Type B pancreatic cell (in vitro differentiated cells): ENCODE data around the gene LASP1NB.

Experiments
- DNase-seq: peaks from one replicate; pipeline ENCODE4 v3.0.0; 2021; ENCODE audit warnings: mixed read lengths; ENCODE audit not compliant: unreplicated experiment; ENCODE audit errors: extremely low spot score
- H3K27ac Mint-ChIP-seq: 2 replicates; pipeline ENCODE4 v1.8.0; 2021; ENCODE audit warnings: mild to moderate bottlenecking, mixed read lengths
- H3K27me3 Mint-ChIP-seq: 2 replicates; pipeline ENCODE4 v1.8.0; 2021; ENCODE audit warnings: mixed read lengths
- H3K36me3 Mint-ChIP-seq: 2 replicates; pipeline ENCODE4 v1.8.0; 2021; ENCODE audit warnings: mixed read lengths
- H3K4me1 Mint-ChIP-seq: one replicate; pipeline ENCODE4 v1.8.0; 2021; ENCODE audit warnings: mixed read lengths; ENCODE audit not compliant: unreplicated experiment
- H3K4me3 Mint-ChIP-seq: 2 replicates; pipeline ENCODE4 v1.8.0; 2021; ENCODE audit warnings: mild to moderate bottlenecking, mixed read lengths
- H3K9me3 Mint-ChIP-seq: 2 replicates; pipeline ENCODE4 v1.8.0; 2021; ENCODE audit warnings: mixed read lengths
- TF ChIP-seq, protein P1 (sequence below): fragments of 200-600 bp; sonication (generic); conservative IDR thresholded peaks from 2 replicates; pipeline ENCODE4 v1.5.0; 2021; ENCODE audit warnings: antibody characterized with exemption, mild to moderate bottlenecking

LASP1NB gene

DNA sequence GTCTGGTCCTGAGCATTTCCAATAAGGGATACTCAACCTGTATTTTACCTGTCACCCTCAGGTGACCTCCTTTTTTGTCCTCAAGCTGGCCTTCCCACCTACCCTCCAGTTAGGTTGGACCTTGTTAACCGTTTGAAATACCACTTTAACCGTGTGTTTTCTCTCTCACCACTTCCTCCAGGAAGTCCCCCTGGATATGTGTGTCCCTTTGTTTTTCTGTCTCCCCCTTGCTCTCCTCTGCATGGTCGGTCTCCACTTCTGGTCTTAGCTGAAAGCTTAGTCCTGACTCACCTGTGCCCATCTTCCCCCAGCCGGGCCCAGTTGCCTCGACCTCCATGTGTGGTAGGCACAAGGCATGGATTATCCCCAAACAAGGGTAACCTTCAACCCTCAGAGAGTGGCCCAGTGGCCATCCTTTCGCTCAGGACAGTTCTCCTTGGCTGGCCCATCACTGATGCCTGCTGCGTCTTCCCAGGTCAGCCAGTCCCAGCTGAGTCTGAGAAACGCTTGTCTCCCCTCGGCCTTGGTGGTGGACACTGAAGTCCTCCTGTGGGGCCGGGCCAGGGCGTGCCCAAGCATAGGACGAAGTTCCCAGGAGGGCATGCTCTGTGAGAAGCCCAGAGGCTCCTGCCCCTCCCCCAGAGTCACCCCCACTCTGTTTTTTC lies 35.5 kb upstream of the LASP1NB start:
- Mint-ChIP-seq H3K9me3 (no peaks in the 10 kb centered on the region), H3K4me1 (peaks cover 18% of the 10 kb centered on the region), H3K27ac (peak overlapping the region; percentile 53), H3K4me3 (no peak overlapping the region), H3K27me3 (no peaks in the 10 kb centered on the region), H3K36me3 (peaks cover 3% of the 10 kb centered on the region)
- DNase-seq, result no peak
- TF ChIP-seq, protein P1, sequence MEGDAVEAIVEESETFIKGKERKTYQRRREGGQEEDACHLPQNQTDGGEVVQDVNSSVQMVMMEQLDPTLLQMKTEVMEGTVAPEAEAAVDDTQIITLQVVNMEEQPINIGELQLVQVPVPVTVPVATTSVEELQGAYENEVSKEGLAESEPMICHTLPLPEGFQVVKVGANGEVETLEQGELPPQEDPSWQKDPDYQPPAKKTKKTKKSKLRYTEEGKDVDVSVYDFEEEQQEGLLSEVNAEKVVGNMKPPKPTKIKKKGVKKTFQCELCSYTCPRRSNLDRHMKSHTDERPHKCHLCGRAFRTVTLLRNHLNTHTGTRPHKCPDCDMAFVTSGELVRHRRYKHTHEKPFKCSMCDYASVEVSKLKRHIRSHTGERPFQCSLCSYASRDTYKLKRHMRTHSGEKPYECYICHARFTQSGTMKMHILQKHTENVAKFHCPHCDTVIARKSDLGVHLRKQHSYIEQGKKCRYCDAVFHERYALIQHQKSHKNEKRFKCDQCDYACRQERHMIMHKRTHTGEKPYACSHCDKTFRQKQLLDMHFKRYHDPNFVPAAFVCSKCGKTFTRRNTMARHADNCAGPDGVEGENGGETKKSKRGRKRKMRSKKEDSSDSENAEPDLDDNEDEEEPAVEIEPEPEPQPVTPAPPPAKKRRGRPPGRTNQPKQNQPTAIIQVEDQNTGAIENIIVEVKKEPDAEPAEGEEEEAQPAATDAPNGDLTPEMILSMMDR, result no peak

DNA sequence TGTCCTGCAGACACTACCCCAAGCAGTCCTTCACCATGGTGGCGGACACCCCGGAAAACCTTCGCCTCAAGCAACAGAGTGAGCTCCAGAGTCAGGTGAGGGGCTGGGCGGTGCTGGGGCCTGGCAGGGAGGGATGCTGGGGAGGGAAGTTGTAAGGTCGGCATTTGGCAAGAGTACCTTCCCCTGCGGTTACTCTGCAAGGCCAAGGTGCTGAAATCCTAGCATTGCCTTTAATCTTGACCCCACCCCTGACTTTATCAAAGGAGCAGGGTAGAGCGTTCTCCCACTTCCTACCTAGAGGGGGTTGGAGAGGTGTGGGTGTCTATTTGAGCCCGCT lies 35.0 kb upstream of the LASP1NB start:
- TF ChIP-seq, protein P1, result no peak
- Mint-ChIP-seq H3K27ac (no peak overlapping the region), H3K4me3 (no peak overlapping the region), H3K27me3 (no peaks in the 10 kb centered on the region), H3K9me3 (no peaks in the 10 kb centered on the region), H3K36me3 (peaks cover 3% of the 10 kb centered on the region), H3K4me1 (peaks cover 16% of the 10 kb centered on the region)
- no peak for DNase-seq

DNA sequence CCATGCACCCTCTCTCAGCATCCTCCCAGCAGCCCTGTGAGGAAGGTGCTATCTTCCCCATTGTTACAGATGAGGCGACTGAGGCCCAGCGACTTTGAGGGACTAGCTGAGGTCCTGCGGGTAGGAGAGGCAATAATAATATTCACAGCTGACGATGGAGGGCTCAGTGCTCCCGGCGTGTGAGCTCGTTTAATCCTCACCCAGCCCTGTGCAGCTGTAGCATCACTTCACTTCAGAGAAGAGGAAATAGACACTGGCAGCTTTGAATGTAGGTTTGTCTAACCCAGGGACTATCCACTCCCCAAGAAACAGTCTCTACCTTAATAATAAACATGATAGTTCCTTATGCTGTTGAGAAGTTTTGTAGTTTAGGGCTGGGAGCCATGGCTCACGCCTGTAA lies 34.0 kb upstream of the LASP1NB start:
- H3K36me3 Mint-ChIP-seq, result peaks cover 3% of the 10 kb centered on the region
- DNase-seq, result no peak
- H3K27ac Mint-ChIP-seq, result peak overlapping the region; percentile 26
- no peaks in the 10 kb centered on the region for H3K27me3 Mint-ChIP-seq
- H3K9me3 Mint-ChIP-seq, result no peaks in the 10 kb centered on the region
- TF ChIP-seq, protein P1, result no peak
- no peak overlapping the region for H3K4me3 Mint-ChIP-seq
- H3K4me1 Mint-ChIP-seq, result peaks cover 8% of the 10 kb centered on the region

DNA sequence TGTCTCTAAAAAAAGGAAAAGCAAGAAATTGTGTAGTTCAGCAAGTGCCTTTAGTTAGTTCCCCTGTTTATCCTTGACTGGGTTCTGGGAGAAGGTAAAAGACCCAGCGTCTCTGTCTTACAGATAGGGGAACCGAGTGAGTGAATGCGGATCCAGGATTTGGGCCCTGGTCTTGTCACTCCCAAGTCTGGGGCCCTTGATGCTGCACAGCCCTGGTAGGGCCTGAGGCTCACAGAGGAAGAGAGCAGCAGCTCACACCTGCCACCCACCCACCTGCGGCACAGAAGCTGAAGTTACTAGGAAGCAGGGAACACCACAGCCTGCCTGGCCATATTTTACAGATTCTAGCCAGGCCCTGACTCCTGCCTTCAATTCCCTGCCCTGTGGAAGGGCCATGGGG lies 33.3 kb upstream of the LASP1NB start:
- TF ChIP-seq, protein P1, result no peak

DNA sequence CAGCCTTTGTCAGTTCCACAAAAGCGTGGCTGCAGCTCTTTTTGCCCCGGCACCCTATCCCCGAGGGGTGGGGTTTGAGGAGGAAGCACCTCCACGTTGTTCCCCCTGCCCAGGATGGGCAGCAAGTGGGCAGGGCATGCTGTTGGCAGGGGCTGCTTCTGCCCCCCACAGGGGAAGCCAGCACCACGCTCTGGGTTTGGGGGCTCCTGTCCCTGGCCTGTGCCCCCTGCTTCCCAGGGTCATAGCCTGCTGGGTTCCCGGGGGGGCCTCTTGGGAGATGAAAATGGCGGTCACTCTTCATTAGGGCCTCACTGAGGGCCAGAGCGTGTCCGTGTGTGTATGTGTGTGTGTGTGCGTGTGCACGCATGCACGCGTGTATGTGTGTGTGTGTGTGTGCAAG lies 32.8 kb upstream of the LASP1NB start:
- DNase-seq, result no peak
- Mint-ChIP-seq H3K4me1 (peaks cover 9% of the 10 kb centered on the region), H3K36me3 (peaks cover 3% of the 10 kb centered on the region)

More for the DNA sequence above, 33.3 kb upstream of the LASP1NB start:
- peaks cover 7% of the 10 kb centered on the region for H3K4me1 Mint-ChIP-seq
- no peak for DNase-seq
- H3K9me3 Mint-ChIP-seq, result no peaks in the 10 kb centered on the region
- peaks cover 3% of the 10 kb centered on the region for H3K36me3 Mint-ChIP-seq
- no peak overlapping the region for H3K27ac Mint-ChIP-seq
- no peaks in the 10 kb centered on the region for H3K27me3 Mint-ChIP-seq
- H3K4me3 Mint-ChIP-seq, result no peak overlapping the region

More for the DNA sequence above, 32.8 kb upstream of the LASP1NB start:
- Mint-ChIP-seq H3K4me3 (no peak overlapping the region), H3K27me3 (no peaks in the 10 kb centered on the region), H3K9me3 (no peaks in the 10 kb centered on the region), H3K27ac (no peak overlapping the region)
- TF ChIP-seq, protein P1, result no peak
